GM18951 (cell line): ENCODE data around the gene YWHAE.

ENCODE experiments used
- POLR2A ChIP-seq: IDR thresholded peaks from 4 replicates; pipeline ENCODE4 v1.6.1; 2011; ENCODE audit warnings: mild to moderate bottlenecking; ENCODE audit not compliant: insufficient read length, insufficient read depth; ENCODE audit errors: extremely low read depth
- in situ Hi-C: fragments of 300-500 bp; cut with MboI; formaldehyde crosslinking; loops from one replicate; pipeline ENCODE4 v1.12.0; 2022; ENCODE audit warnings: low sequenced_read_pairs, mixed read lengths, inconsistent platforms; ENCODE audit not compliant: unreplicated experiment

Gene YWHAE

GRCh38 chr17:1374431-1375177 lies 25.4 kb downstream of the YWHAE start:
- in situ Hi-C loops = loop anchor here (25.0 kb wide), 1 partner anchor 138 kb away; the partner anchor contains the start of gene INPP5K
- TF ChIP-seq POLR2A = no peak

- in situ Hi-C loops = loop anchor here (25.0 kb wide), 1 partner anchor 139 kb away; the partner anchor contains the start of gene INPP5K
- no peak for TF ChIP-seq POLR2A
Observed at GRCh38 chr17:1373707-1374237, 26.2 kb downstream of the YWHAE start.

GRCh38 chr17:1372618-1373017 lies 27.4 kb downstream of the YWHAE start:
- no peak for TF ChIP-seq POLR2A
- in situ Hi-C loops = loop anchor here (25.0 kb wide), 1 partner anchor 140 kb away; the partner anchor contains the start of gene INPP5K

GRCh38 chr17:1371893-1372590 lies 28.0 kb downstream of the YWHAE start:
- in situ Hi-C loops = loop anchor here (25.0 kb wide), 1 partner anchor 140 kb away; the partner anchor contains the start of gene INPP5K
- no peak for TF ChIP-seq POLR2A

- in situ Hi-C loops = loop anchor here (25.0 kb wide), 1 partner anchor 144 kb away; the partner anchor contains the start of gene INPP5K
- TF ChIP-seq POLR2A = no peak
Observed at GRCh38 chr17:1368588-1368987, 31.4 kb downstream of the YWHAE start.

GRCh38 chr17:1367351-1367745 lies 32.7 kb downstream of the YWHAE start:
- in situ Hi-C loops = loop anchor here (25.0 kb wide), 1 partner anchor 145 kb away; the partner anchor contains the start of gene INPP5K
- no peak for TF ChIP-seq POLR2A

- TF ChIP-seq POLR2A = no peak
- in situ Hi-C loops = loop anchor here (25.0 kb wide), 1 partner anchor 146 kb away; the partner anchor contains the start of gene INPP5K
Observed at GRCh38 chr17:1366234-1366633, 33.8 kb downstream of the YWHAE start.

- no peak for TF ChIP-seq POLR2A
- in situ Hi-C loops = loop anchor here (25.0 kb wide), 1 partner anchor 147 kb away; the partner anchor contains the start of gene INPP5K
Observed at GRCh38 chr17:1365445-1366039, 34.5 kb downstream of the YWHAE start.

- in situ Hi-C loops = loop anchor here (25.0 kb wide), 1 partner anchor 149 kb away; the partner anchor contains the start of gene INPP5K
- TF ChIP-seq POLR2A = no peak
Observed at GRCh38 chr17:1362964-1363363, 37.1 kb downstream of the YWHAE start.

- in situ Hi-C loops = loop anchor here (25.0 kb wide), 1 partner anchor 150 kb away; the partner anchor contains the start of gene INPP5K
- TF ChIP-seq POLR2A = no peak
Observed at GRCh38 chr17:1362065-1362848, 37.8 kb downstream of the YWHAE start.

- no peak for TF ChIP-seq POLR2A
- in situ Hi-C loops = loop anchor here (25.0 kb wide), 1 partner anchor 151 kb away; the partner anchor contains the start of gene INPP5K
Observed at GRCh38 chr17:1360975-1361374, 39.0 kb downstream of the YWHAE start.

GRCh38 chr17:1360315-1360714 lies 39.7 kb downstream of the YWHAE start:
- in situ Hi-C loops = loop anchor here (25.0 kb wide), 1 partner anchor 152 kb away; the partner anchor contains the start of gene INPP5K
